Right kidney (tissue), 1 donor: Measurements from ENCODE around the gene CD68.
"Not testable (repeated sequence)": the region's sequence is repeated elsewhere in the genome, so short reads cannot be mapped to it uniquely, and the experiment has no call there.

Source experiments
- DNase-seq: peaks from one replicate; pipeline ENCODE4 v3.0.0-alpha.2; 2016

The CD68 gene

DNA sequence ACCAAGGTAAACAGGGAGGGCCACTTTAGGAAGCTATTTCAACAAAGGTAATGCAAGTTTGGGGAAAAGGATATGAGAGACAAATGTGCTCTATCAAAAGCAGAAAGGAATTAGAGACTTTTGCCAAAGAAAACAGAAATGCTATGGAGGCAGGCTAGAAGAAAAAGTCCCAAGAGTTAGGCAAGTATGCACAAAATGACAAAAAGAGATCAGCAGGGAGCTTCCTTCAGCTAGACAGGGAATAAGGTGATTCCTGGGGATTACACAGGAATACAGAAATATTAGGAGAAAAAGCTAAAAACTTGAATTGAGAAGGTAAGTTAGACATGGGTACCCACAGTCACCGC is 32.8 kb downstream of the CD68 start:
- DNase-seq: no peak

DNA sequence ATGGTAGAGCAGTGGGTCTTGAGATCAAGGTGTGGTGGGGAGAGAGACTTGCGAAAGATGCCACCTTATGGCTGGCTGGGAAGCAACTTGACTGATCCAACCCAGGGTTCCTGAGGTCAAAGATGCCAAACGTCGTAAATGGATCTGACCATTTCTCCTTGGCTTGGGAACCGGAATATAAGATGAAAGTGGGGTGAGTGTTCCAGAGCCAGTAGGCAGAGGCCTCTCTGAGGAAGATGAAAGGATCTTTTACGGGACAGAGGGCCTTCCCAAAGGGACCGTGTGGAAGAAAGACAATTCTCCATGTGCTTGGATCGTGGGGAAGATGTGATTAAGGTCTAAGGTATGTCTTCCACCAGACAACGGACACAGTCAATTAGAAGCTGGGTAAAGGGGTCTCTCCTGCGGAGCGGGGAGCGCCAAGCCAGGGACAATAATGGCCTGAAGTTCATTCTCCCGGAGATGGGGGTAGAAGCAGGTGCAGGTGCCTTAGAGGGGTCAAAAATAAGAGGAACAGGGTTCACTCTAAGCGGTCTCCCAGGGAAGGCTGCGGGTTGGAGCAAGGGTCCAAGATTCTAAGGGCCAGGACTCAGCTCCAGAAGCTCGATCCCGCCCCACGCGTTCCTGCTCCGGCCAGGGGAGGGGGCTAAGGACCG is 34.5 kb downstream of the CD68 start:
- DNase-seq: no peak

DNA sequence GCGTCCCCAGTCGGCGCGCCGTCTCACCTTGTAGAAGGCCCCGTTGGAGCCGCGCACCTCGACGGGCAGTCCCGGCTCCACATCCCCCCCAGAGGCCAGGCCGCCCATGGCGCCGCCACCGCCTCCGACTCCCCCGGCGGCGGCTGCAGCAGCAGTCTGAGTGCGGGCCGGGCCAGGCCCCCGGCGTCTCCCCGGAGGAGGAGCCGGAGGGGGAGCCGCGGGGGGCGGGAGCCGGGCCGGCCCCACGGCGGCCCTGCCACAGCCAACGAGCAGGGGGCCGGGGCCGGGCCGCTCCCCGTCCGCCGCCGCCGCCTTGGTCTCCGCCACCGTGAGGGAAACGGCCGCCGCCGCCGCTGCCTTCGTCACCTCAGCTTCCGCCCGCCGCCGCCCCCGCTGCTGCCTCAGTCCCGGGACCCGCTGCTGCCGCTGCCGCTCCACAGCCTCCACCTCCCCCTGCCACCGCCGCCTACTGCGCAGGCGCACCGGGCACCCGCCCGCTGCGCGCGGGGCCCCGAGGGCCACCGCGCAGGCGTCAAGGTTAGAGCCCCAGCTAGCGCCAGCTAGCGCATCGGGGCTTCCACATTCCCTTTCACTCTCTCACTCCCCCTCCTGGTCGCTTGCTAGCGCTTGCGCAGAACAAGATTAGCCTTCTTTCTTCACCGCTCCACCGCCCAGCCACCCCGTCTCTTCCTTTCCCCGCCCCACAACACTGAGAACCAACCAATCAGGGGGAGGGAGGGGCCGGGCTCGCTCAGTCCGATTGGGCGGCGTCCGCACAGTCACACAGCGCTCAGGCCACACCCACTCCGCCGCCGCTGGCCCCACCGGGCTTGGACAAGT is 35.2 kb downstream of the CD68 start, which contains the start of gene FXR2:
Gene FXR2 (minus strand): TSS at position 473 of the 840 bp plus-strand sequence. CDS start 365 bp downstream, at position 108.
- peak; percentile 97 for DNase-seq

DNA sequence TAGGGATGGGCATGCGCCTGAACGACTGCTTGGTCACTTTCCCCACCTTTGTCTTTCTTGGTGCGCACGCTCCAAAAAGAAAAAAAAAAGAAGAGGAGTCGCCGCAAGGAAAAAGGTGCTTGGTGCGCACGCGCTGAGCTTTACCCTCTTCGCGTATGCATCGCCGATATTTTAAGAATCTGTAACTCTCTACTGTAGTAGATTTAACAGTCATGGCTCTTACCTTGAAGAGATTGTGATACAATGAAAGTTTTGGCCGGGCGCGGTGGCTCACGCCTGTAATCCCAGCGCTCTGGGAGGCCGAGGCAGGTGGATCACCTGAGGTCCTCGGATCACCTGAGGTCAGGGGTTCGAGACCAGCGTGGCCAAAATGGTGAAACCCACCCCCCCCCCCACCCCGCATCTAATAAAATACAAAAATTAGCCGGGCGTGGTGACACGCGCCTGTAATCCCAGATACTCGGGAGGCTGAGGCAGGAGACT is 35.9 kb downstream of the CD68 start:
- DNase-seq: no peak

DNA sequence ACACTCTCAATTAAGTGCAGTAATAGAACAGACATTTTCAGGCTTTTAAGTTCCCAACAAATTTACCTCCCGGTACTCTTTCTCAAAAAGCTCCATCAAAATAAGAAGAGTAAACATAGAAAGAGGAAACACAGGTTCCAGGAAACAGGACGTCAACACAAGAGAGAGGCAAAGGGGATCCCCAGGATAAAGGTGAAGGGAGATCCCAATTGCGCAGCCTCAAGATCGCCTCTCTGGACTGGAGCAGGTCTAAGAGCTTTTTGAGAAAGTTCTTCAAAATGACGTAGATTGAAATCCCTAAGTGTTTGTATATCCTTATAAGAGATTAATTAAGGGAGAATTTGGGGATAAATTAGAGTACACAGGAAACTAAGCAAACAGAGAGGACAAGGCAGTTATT is 39.2 kb downstream of the CD68 start:
- no peak for DNase-seq

DNA sequence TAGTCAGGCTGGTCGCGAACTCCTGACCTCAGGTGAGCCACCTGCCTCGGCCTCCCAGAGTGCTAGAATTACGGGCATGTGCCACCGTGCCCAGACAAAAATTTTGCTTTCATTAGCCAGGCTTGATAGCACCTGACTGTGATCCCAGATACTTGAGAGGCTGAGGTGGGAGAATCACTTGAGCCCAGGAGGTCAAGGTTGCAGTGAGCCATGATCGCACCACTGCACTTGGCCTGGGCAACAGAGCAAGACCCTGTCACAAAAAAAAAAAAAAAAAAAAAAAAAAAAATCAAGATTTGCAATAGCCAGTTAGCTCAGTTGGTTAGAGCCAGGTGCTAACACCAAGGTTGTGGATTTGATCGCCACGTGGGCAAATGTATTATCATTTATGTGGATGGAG is 41.4 kb downstream of the CD68 start:
- no peak for DNase-seq

DNA sequence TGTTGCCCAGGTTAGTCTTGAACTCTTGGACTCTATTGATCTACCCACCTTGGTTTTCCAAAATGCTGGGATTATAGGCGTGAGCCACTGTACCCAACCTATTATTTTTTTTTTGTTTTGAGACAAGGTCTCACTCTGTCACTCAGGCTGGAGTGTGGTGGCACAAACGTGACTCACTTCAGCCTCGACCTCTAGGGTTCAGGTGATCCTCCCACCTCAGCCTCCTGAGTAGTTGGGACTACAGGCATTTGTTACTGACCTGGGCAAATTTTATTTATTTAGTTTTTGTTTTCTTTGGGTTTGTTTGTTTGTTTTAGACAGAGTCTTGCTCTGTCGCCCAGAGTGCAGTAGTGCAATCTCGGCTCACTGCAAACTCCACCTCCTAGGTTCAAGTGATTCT is 44.2 kb downstream of the CD68 start:
- DNase-seq: no peak

DNA sequence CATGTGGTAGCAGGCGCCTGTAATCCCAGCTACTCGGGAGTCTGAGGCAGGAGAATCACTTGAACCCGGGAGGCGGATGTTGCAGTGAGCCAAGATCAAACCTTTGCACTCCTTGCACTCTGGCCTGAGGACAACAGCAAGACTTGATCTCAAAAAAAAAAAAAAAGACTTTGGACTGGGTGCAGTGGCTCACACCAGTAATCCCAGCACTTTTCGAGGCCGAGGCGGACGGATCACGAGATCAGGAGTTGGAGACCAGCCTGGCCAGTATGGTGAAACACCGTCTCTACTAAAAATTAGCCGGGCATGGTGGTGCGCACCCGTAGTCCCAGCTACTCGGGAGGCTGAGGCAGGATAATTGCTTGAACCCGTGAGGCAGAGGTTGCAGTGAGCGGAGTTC is 46.3 kb downstream of the CD68 start:
- not testable (repeated sequence) for DNase-seq

DNA sequence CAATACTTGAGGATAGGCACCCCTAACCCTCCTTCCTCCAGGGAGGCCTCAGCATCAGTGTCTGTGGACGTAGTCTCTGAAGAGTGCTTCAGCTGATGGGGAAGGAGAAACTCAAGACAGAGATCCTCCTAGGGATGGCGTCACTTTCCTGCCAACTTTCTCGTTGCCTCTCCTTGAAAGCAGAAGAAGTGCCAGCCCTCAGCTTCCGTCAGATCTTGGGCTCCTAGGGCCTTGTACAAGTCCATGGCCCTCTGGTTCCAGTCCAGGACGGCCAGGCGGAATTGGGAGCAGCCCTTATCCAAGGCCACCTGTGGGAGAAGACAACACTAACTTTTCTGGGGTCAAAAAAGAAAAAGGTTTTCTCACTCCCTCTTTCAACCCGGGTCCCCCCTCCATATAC is 46.9 kb downstream of the CD68 start:
- DNase-seq: no peak

DNA sequence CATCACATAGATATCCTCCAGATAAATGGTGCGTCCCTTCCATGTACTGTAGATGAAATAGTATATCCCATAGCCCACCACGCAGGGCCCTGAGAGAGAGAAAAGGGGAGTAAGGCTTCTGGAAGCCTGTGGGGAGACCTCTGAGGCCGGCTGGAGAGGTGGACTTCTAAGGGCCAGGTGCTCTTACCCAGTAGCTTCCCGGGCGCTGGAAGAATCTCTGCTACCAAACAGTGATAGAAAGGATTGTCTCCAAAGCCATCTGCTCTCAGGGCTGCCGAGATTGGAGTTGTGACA is 47.5 kb downstream of the CD68 start:
- no peak for DNase-seq

DNA sequence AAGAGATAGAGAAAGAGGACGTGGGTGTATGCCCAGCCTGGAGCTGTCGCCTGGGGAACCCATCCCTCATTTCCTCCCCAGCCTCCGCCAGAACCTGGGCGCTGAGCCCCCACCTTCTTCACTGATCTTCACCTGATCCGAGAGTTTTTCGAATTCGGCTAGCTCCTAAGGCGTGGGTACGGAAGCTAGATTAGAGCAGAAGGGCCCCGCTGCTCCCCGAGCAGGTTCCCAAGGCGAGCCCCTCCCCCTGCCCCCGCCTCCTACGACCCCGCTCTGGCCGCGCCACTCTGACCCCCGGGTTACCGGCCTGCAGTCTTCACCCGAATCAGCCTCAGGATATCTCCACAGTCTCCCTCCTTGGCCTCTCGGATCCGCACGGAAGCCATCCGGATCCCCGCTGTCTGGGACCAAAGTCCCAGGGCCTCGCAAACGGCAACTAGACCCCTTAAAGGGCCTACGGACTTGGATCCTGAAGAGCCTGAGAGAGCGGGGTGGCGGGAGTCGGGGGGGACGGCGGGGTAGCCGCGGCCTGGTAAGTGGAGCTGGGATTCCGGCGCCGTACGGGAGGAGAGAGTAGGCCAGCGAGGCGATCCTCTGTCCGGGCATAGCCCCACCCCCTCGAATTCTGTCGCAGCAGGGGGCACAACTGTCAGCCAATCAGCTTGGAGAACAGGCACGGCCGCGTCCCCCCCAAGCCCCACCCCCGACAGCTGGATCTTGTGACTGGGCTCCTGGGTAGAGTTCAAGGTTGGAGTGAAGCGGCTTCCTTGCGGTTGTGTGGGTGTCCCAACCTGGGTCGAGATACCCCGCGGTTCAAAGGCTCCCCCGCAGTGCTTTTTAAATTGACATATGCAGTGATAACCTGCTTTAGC is 48.0 kb downstream of the CD68 start, which contains the start of gene SAT2:
Gene SAT2 (minus strand): TSS at position 572 of the 872 bp plus-strand sequence. CDS start 186 bp downstream, at position 386.
- DNase-seq: peak; percentile 86

DNA sequence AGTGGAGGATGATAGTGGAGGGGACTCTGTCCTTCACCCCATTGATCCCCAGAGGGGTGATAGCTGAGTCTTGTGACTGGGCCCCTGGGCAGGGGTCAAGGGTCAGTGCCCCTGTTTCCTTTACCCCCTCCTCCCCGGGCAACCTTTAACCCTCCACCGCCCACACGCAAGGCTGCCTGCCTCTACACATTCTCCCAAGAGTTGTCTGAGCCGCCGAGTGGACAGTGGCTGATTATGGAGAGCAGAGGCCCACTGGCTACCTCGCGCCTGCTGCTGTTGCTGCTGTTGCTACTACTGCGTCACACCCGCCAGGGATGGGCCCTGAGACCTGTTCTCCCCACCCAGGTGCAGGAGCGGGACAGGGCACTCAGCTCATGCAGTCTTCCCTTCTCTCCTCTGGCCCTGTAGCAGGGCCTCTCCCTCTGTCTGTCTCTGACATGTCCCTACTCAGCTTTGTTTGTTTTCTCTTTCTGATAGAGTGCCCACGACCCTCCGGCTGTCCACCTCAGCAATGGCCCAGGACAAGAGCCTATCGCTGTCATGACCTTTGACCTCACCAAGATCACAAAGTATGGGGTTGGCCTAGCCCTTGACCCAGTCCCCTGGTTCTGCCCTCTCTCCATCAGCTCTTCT is 50.6 kb downstream of the CD68 start, which contains the start of gene SHBG:
Gene SHBG (plus strand): TSS at position 197 of the 633 bp plus-strand sequence. CDS start 38 bp downstream, at position 235.
- no peak for DNase-seq
